Measurements from ENCODE around the gene ATP8A2. TPM values are rescaled to one million over a fixed set of nuclear protein-coding genes. Genes with fewer than 3 reads are reported as not detected.

ATP8A2 gene
- total RNA-seq, 1 donor from 2014 or later = not detected

DNA sequence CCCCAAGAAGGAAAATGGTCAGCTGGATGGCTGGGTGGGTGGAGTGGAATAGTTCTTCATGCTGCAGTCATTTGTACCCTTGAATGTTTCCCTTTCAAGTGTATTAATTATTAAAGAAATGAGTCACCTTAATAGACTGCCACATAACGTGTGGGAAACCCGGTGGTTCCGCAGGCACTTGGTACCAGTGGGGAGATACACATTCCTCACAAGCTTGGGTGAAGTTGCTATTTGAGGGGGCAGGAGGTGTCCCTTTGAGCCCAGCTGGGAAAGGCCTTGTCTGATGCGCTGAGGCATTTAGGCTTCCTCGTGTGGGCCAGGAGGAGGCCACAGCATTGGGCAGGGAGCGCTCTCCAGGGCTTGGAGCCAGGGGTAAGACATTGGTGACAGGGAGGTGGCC, 57.7 kb downstream of the ATP8A2 start:
- Histone ChIP-seq H3K36me3 (ENCODE audit: control insufficient read depth, insufficient read depth, low read length) (no peaks in the 10 kb centered on the region), H3K4me3 (ENCODE audit: low read depth, low read length) (no peak overlapping the region), H3K27me3 (ENCODE audit: control insufficient read depth, insufficient read depth, low read length) (no peaks in the 10 kb centered on the region)
- DNase-seq (ENCODE audit: low read depth) = no peak
- FAIRE-seq = no peak
- TF ChIP-seq, protein P1, sequence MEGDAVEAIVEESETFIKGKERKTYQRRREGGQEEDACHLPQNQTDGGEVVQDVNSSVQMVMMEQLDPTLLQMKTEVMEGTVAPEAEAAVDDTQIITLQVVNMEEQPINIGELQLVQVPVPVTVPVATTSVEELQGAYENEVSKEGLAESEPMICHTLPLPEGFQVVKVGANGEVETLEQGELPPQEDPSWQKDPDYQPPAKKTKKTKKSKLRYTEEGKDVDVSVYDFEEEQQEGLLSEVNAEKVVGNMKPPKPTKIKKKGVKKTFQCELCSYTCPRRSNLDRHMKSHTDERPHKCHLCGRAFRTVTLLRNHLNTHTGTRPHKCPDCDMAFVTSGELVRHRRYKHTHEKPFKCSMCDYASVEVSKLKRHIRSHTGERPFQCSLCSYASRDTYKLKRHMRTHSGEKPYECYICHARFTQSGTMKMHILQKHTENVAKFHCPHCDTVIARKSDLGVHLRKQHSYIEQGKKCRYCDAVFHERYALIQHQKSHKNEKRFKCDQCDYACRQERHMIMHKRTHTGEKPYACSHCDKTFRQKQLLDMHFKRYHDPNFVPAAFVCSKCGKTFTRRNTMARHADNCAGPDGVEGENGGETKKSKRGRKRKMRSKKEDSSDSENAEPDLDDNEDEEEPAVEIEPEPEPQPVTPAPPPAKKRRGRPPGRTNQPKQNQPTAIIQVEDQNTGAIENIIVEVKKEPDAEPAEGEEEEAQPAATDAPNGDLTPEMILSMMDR (IDR thresholded peaks at IDR 0.05; ENCODE audit: insufficient read depth, low read length, severe bottlenecking) = no peak

DNA sequence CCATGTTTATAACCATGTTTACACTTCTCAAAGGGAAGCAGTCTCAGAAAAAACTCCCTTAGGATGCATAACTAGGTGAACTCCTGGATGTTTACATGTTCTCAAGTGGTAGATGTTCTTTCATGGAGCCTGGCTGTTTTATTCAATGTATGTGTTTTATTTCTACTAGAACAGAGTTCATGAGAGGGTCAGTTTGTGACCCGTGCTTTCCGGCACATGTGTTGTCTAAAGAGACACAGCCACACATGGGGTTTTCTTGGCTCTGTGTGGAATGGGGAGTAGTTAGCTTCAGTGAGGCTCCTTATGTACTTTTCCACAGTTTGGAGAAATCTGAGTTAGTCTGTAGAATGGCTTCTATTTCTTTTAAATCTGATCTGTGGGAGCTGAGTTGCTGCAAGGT, 60.9 kb downstream of the ATP8A2 start:
- TF ChIP-seq, protein P1 (IDR thresholded peaks at IDR 0.05; ENCODE audit: insufficient read depth, low read length, severe bottlenecking) = no peak
- FAIRE-seq (no peak), DNase-seq (ENCODE audit: low read depth) (no peak)
- no peaks in the 10 kb centered on the region for H3K27me3 ChIP-seq (ENCODE audit: control insufficient read depth, insufficient read depth, low read length)
- no peak overlapping the region for H3K4me3 ChIP-seq (ENCODE audit: low read depth, low read length)
- no peaks in the 10 kb centered on the region for H3K36me3 ChIP-seq (ENCODE audit: control insufficient read depth, insufficient read depth, low read length)

DNA sequence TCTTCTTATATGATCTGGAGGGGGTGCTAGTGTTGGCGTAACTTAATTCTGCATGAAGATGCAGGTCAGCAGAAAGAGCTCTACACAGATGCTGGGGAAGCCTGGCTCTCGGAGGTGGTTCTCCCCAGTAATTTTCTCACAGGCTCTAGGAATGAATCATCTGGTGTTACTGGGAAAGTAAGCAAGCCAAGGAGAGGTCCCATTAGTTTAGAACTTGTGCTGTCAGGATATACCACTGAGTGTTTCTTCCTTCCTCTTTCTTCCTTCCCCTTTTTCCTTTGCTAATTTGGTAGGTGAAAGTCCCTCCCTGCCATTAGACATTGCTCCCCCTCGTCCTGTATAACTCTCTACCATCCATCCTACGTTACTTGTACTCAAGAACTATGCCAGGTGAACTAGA, 68.3 kb downstream of the ATP8A2 start:
- Histone ChIP-seq H3K27me3 (ENCODE audit: control insufficient read depth, insufficient read depth, low read length) (no peaks in the 10 kb centered on the region), H3K4me3 (ENCODE audit: low read depth, low read length) (no peak overlapping the region), H3K36me3 (ENCODE audit: control insufficient read depth, insufficient read depth, low read length) (no peaks in the 10 kb centered on the region)
- TF ChIP-seq, protein P1 (IDR thresholded peaks at IDR 0.05; ENCODE audit: insufficient read depth, low read length, severe bottlenecking) = no peak
- FAIRE-seq (no peak), DNase-seq (ENCODE audit: low read depth) (no peak)

DNA sequence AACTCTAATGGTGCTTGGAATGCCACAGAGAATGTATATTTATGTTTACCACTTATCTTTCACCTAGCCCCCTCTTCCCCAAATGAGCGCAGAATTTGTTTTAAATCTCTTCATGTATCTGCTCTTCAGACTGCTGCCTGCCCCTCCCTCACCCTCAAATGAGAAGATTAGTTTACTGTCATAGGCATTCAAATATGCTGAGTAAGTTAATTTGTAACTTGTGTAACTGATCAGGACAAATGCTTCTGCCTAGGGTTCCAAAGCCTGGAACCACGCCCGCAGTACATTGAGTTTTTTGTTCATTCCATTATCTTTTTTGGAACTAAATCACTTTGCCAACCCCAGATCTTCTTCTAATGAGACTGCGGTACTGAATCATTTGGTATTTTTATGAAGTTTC, 74.5 kb downstream of the ATP8A2 start:
- TF ChIP-seq, protein P1 (IDR thresholded peaks at IDR 0.05; ENCODE audit: insufficient read depth, low read length, severe bottlenecking) = no peak
- Histone ChIP-seq H3K27me3 (ENCODE audit: control insufficient read depth, insufficient read depth, low read length) (no peaks in the 10 kb centered on the region), H3K36me3 (ENCODE audit: control insufficient read depth, insufficient read depth, low read length) (no peaks in the 10 kb centered on the region), H3K4me3 (ENCODE audit: low read depth, low read length) (no peak overlapping the region)
- DNase-seq (ENCODE audit: low read depth) = no peak
- FAIRE-seq = no peak

DNA sequence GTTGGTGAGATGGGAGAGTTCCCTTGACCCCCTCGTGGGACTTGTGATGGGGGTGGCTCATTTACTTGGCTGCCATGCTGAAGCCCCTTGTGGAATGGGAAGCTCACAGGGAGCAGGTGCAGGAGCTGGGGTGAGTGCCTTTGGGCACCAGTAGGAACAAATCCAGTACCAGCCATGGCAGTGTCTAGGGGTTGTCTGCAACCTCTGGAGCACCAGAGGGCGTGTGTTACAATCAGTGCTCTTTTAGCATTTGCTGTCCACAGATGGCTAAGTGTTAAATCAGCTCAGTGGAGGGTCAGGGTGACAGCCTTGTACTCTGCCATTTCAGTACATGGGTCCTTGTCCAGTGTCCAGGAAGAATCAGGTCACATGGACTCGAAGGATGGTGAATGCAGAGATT, 75.6 kb downstream of the ATP8A2 start:
- no peak overlapping the region for H3K4me3 ChIP-seq (ENCODE audit: low read depth, low read length)
- no peaks in the 10 kb centered on the region for H3K27me3 ChIP-seq (ENCODE audit: control insufficient read depth, insufficient read depth, low read length)
- DNase-seq (ENCODE audit: low read depth) = no peak
- no peaks in the 10 kb centered on the region for H3K36me3 ChIP-seq (ENCODE audit: control insufficient read depth, insufficient read depth, low read length)
- TF ChIP-seq, protein P1 (IDR thresholded peaks at IDR 0.05; ENCODE audit: insufficient read depth, low read length, severe bottlenecking) = no peak
- no peak for FAIRE-seq

DNA sequence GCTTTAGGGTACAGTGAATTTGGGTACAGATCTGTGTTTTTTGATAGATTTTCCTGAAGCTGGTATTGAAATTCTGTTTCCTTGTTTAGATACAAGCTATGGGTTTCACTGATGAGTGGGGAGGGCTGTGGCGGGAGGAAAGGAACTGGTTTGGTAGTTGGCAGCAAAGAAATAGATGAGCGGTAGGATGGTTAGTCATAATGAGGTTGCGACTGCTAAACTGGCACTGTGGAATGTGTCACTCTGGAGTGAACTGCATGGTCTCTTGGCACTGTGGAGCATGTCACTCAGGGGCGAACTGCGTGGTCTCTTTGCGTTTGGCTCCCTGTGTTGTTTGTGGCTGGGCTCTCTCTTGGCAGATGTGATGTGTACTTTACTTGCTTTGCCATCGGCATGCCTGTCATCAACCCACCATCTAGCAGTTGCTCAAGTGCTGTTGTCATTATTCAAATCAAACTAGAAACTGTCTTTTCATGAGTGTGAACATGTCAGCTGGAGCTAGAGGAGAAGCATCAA, 82.1 kb downstream of the ATP8A2 start:
- no peaks in the 10 kb centered on the region for H3K36me3 ChIP-seq (ENCODE audit: control insufficient read depth, insufficient read depth, low read length)
- DNase-seq (ENCODE audit: low read depth) = no peak
- TF ChIP-seq, protein P1 (IDR thresholded peaks at IDR 0.05; ENCODE audit: insufficient read depth, low read length, severe bottlenecking) = no peak
- FAIRE-seq = peak; percentile 92
- H3K27me3 ChIP-seq (ENCODE audit: control insufficient read depth, insufficient read depth, low read length) = no peaks in the 10 kb centered on the region
- no peak overlapping the region for H3K4me3 ChIP-seq (ENCODE audit: low read depth, low read length)
